ENCODE results near the gene RPL11.
A peak's percentile ranks its signal among the peaks of the same experiment; 100 is the strongest.
"Not testable (repeated sequence)": the region's sequence is repeated elsewhere in the genome, so short reads cannot be mapped to it uniquely, and the experiment has no call there.

Gene RPL11

DNA sequence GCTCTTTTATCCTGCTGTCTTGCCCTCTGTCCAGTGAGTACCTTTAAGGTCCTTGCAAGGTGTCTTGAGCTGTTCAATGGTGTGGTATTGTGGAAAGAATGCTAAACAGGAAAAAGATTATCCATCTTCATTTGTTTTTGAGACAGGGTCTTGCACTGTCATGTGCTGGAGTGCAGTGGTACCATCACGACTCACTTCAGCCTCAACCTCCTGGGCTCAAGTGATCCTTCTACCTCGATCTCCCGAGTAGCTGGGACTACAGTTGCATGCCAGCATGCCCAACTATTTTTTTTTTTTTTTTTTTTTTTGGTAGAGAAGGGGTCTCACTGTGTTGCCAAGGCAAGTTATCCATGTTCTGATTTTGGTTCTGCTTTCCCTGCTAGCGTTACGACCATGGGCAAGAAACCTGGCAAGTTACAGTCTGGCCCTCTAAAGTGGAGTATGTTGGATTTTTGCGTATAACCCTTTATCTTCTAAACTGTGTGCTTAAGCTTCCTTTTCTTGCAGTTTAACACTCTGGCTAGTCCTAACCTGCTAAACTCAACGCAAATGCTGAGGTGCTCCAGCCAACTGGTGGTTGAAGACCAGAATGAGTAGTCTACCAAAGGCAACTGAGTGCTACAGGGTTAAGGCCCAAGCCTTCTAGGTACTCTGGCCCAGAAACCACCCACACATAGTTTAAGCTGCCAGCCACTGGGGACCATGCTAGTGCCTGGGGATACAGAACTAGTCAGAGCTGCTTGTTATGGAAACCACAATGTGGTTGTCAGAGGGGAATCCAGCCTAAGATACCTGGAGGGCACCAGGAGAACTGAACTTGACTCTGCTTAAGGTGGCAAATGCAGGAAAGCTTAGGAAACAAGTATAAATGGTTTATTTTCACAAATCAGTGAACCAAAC lies 7.9 kb downstream of the RPL11 start:
- peak; percentile 93 for ATAC-seq
- peak in 1 of 2 donors; percentile 53 for DNase-seq (ENCODE audit: low spot score in 2 of 2)
- Mint-ChIP-seq H3K27ac (peak overlapping the region; percentile 59), H3K4me1 (peaks cover 41% of the 10 kb centered on the region), H3K9me3 (no peaks in the 10 kb centered on the region), H3K36me3 (peaks cover 97% of the 10 kb centered on the region), H3K4me3 (peak overlapping the region; percentile 13)

DNA sequence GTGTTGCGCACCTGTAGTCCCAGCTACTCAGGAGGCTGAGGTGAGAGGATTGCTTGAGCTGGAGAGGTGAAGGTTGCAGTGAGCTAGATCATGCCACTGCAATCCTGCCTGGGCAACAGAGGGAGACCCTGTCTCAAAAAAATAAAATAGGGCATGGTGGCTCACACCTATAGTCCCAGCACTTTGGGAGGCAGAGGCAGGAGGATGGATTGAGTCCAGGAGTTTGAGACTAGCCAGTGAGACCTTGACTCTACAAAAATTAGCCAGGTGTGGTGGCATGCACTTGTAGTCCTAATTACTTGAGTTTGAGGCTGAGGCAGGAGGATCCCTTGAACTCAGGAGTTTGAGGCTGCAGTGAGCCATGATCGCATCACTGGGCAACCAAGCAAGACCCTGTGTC lies 9.7 kb downstream of the RPL11 start:
- Mint-ChIP-seq H3K27ac (peak overlapping the region; percentile 64), H3K36me3 (peaks cover 83% of the 10 kb centered on the region), H3K9me3 (no peaks in the 10 kb centered on the region), H3K4me3 (no peak overlapping the region), H3K4me1 (peaks cover 23% of the 10 kb centered on the region)
- no peak for ATAC-seq
- DNase-seq (ENCODE audit: low spot score in 2 of 2) = no peak

- DNase-seq (ENCODE audit: low spot score in 2 of 2) (no peak), ATAC-seq (no peak)
- Mint-ChIP-seq H3K4me1 (peaks cover 18% of the 10 kb centered on the region), H3K4me3 (no peak overlapping the region), H3K27ac (no peak overlapping the region), H3K9me3 (no peaks in the 10 kb centered on the region), H3K36me3 (peaks cover 76% of the 10 kb centered on the region)
Measured at GRCh38 chr1:23701996-23702395, 10.4 kb downstream of the RPL11 start.

GRCh38 chr1:23704834-23705495 lies 13.4 kb downstream of the RPL11 start:
- H3K27ac Mint-ChIP-seq = no peak overlapping the region
- ATAC-seq = no peak

DNA sequence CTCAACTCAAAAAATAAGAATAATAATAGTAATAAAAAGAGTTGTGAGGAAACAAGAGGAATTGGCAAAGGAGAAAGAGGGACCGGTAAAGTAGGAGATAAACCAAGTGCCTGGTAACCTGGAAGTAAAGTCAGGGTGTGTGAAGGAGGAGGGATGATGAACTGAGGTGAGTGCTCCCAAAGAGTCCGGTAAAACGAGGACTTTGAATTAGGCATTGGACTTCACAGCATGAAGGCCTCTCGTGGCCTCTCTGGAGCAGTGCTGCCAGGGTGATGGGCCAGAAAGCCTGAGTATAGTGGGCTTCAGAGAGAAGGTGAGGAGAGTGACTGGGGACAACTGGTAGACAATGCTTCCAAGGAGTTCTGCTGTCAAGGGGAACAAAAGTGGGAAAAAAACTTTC lies 17.6 kb downstream of the RPL11 start:
- H3K9me3 Mint-ChIP-seq = no peaks in the 10 kb centered on the region
- peaks cover 19% of the 10 kb centered on the region for H3K4me1 Mint-ChIP-seq
- DNase-seq (ENCODE audit: low spot score in 2 of 2) (no peak), ATAC-seq (no peak)
- H3K4me3 Mint-ChIP-seq = no peak overlapping the region
- H3K36me3 Mint-ChIP-seq = peaks cover 12% of the 10 kb centered on the region
- peak overlapping the region; percentile 13 for H3K27ac Mint-ChIP-seq

More at GRCh38 chr1:23704834-23705495, 13.4 kb downstream of the RPL11 start:
- H3K4me1 Mint-ChIP-seq = peaks cover 19% of the 10 kb centered on the region
- H3K4me3 Mint-ChIP-seq = no peak overlapping the region
- DNase-seq (ENCODE audit: low spot score in 2 of 2) = no peak
- H3K36me3 Mint-ChIP-seq = peaks cover 47% of the 10 kb centered on the region
- H3K9me3 Mint-ChIP-seq = no peaks in the 10 kb centered on the region

- DNase-seq (ENCODE audit: low spot score in 2 of 2) (no peak), ATAC-seq (no peak)
- no peak overlapping the region for H3K4me3 Mint-ChIP-seq
- H3K9me3 Mint-ChIP-seq = no peaks in the 10 kb centered on the region
- H3K27ac Mint-ChIP-seq = peak overlapping the region; percentile 67
- no peaks in the 10 kb centered on the region for H3K36me3 Mint-ChIP-seq
- peaks cover 36% of the 10 kb centered on the region for H3K4me1 Mint-ChIP-seq
Measured at GRCh38 chr1:23718482-23718881, 26.9 kb downstream of the RPL11 start.

GRCh38 chr1:23719162-23719820 lies 27.7 kb downstream of the RPL11 start:
- DNase-seq (ENCODE audit: low spot score in 2 of 2) = no peak
- H3K4me3 Mint-ChIP-seq = peak overlapping the region; percentile 57
- H3K27ac Mint-ChIP-seq = peak overlapping the region; percentile 88

GRCh38 chr1:23720256-23720995 lies 28.8 kb downstream of the RPL11 start:
- H3K36me3 Mint-ChIP-seq = no peaks in the 10 kb centered on the region
- peak overlapping the region; percentile 57 for H3K4me3 Mint-ChIP-seq
- ATAC-seq (peak; percentile 87), DNase-seq (ENCODE audit: low spot score in 2 of 2) (peak in 1 of 2 donors; percentile 75)
- H3K4me1 Mint-ChIP-seq = peaks cover 36% of the 10 kb centered on the region
- H3K27ac Mint-ChIP-seq = peak overlapping the region; percentile 88
- no peaks in the 10 kb centered on the region for H3K9me3 Mint-ChIP-seq

More at GRCh38 chr1:23719162-23719820, 27.7 kb downstream of the RPL11 start:
- Mint-ChIP-seq H3K36me3 (no peaks in the 10 kb centered on the region), H3K4me1 (peaks cover 36% of the 10 kb centered on the region), H3K9me3 (no peaks in the 10 kb centered on the region)
- ATAC-seq = no peak

- DNase-seq (ENCODE audit: low spot score in 2 of 2) = no peak
- H3K27ac Mint-ChIP-seq = no peak overlapping the region
- no peaks in the 10 kb centered on the region for H3K36me3 Mint-ChIP-seq
- no peak for ATAC-seq
- H3K9me3 Mint-ChIP-seq = no peaks in the 10 kb centered on the region
- H3K4me1 Mint-ChIP-seq = peaks cover 36% of the 10 kb centered on the region
- H3K4me3 Mint-ChIP-seq = no peak overlapping the region
Measured at GRCh38 chr1:23722652-23723051, 31.0 kb downstream of the RPL11 start.

DNA sequence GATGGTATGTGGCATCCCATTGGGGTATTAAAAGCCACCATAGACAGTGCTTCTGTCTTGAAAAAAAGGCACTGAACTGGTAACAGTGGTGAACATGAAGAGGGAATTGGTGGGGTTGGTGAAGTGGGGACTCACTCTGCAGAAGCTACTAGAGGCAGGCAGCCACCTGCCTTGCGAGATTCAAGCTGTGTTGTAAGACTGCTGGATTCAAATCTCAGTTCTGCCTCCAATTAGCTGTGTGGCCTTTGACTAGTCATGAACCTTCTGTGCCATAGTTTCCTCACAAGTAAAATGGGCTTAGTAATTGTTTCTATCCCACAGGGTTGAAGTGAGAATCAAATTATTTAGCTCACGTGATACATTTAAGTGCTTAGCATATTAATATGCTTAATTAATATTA lies 35.1 kb downstream of the RPL11 start:
- peaks cover 24% of the 10 kb centered on the region for H3K4me1 Mint-ChIP-seq
- no peaks in the 10 kb centered on the region for H3K36me3 Mint-ChIP-seq
- no peaks in the 10 kb centered on the region for H3K9me3 Mint-ChIP-seq
- DNase-seq (ENCODE audit: low spot score in 2 of 2) = no peak
- no peak overlapping the region for H3K27ac Mint-ChIP-seq
- no peak overlapping the region for H3K4me3 Mint-ChIP-seq
- ATAC-seq = no peak

DNA sequence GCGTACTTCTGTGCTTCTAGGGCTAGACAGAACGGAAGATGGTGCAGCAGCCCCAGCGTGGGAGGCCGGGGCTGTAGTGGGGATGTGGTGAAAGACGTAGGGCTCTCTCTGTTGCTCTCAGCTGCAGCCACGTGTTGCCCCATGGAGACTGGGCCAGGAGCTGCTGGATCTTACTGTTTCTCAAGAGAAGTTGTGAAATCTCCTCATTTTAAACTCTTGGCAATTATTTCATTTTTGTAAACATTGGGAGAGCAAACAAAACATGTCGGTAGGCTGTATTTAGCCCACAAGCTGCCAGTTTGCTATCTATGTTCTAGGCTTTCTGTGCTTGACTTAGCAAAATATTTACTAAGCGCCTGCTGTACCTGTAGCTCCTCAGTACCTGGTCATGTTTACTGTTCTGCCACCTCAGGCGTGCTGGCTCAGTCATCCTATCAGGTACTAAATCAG lies 35.8 kb downstream of the RPL11 start:
- Mint-ChIP-seq H3K4me3 (no peak overlapping the region), H3K4me1 (peaks cover 30% of the 10 kb centered on the region), H3K27ac (no peak overlapping the region), H3K36me3 (no peaks in the 10 kb centered on the region), H3K9me3 (no peaks in the 10 kb centered on the region)
- DNase-seq (ENCODE audit: low spot score in 2 of 2) (no peak), ATAC-seq (no peak)

GRCh38 chr1:23732363-23733224 lies 41.0 kb downstream of the RPL11 start:
- ATAC-seq (no peak), DNase-seq (ENCODE audit: low spot score in 2 of 2) (no peak)
- no peak overlapping the region for H3K4me3 Mint-ChIP-seq
- no peak overlapping the region for H3K27ac Mint-ChIP-seq
- peaks cover 39% of the 10 kb centered on the region for H3K4me1 Mint-ChIP-seq
- no peaks in the 10 kb centered on the region for H3K36me3 Mint-ChIP-seq
- H3K9me3 Mint-ChIP-seq = peaks cover 2% of the 10 kb centered on the region

- H3K4me1 Mint-ChIP-seq = peaks cover 35% of the 10 kb centered on the region
- ATAC-seq, H3K4me3 Mint-ChIP-seq: not testable (repeated sequence)
Measured at GRCh38 chr1:23733281-23733680, 41.7 kb downstream of the RPL11 start.

More at GRCh38 chr1:23733281-23733680, 41.7 kb downstream of the RPL11 start:
- not testable (repeated sequence) for H3K9me3 Mint-ChIP-seq; H3K27ac Mint-ChIP-seq; DNase-seq (ENCODE audit: low spot score in 2 of 2); H3K36me3 Mint-ChIP-seq
